Breast epithelium (tissue), 4 donors: ENCODE results near the gene GRIA3. TPM values are rescaled to one million over a fixed set of nuclear protein-coding genes. Genes with fewer than 3 reads are reported as not detected.

Experiments used
- DNase-seq, 2 donors: peaks; one replicate each; pipeline ENCODE4 v3.0.0-alpha.2; 2019; ENCODE audit warnings: low spot score in 2 of 2
- H3K27ac ChIP-seq, 2 donors: fragments of 200-600 bp; sonication (generic) in 1 of 2; one replicate each; pipeline ENCODE4 v1.5.1; 2016 to 2019; ENCODE audit warnings: mild to moderate bottlenecking in 1 of 2
- H3K27me3 ChIP-seq, 2 donors: fragments of 200-600 bp; sonication (generic) in 1 of 2; one replicate each; pipeline versions ENCODE4 v1.5.1 to v1.6.0; 2017 to 2019; ENCODE audit warnings: control low read depth in 1 of 2, mild to moderate bottlenecking in 1 of 2
- H3K36me3 ChIP-seq: fragments of 200-600 bp; one replicate; pipeline ENCODE4 v1.5.1; 2019
- H3K4me1 ChIP-seq, 2 donors: fragments of 200-600 bp; sonication (generic); one replicate each; pipeline ENCODE4 v1.5.1; 2016 to 2019; ENCODE audit warnings: control low read depth in 1 of 2
- H3K4me3 ChIP-seq, 3 donors: fragments of 200-600 bp; sonication (generic); 1 replicate in 2 of 3; 2 replicates in 1 of 3; pipeline ENCODE4 v1.5.1; 2016 to 2019; ENCODE audit warnings: mild to moderate bottlenecking in 3 of 3, moderate library complexity in 2 of 3
- H3K9me3 ChIP-seq, 2 donors: fragments of 200-600 bp; sonication (generic) in 1 of 2; one replicate each; pipeline ENCODE4 v1.5.1; 2016 to 2019; ENCODE audit warnings: control low read depth in 1 of 2
- POLR2A ChIP-seq: fragments of 450-650 bp; IDR thresholded peaks from one replicate; pipeline ENCODE4 v1.6.1; 2016; ENCODE audit warnings: antibody characterized with exemption, mild to moderate bottlenecking, moderate library complexity
- POLR2AphosphoS5 ChIP-seq, 3 donors: sonication (generic); formaldehyde crosslinking; IDR thresholded peaks; one replicate each; pipeline ENCODE4 v1.6.1; 2017; ENCODE audit warnings: antibody characterized with exemption in 3 of 3
- intact Hi-C: fragments of 100-400 bp; cut with DNase I; formaldehyde crosslinking; loops from one replicate; pipeline ENCODE4 v1.15.1; 2023; ENCODE audit warnings: low total_unique reads
- total RNA-seq, 3 donors: library from RNA; depleted of rRNA; stranded (reverse); fragments of >200 nt; gene quantifications; one replicate each; pipeline ENCODE4 v1.1.0, GENCODE V29; 2016
- TF ChIP-seq, protein P1 (sequence below), 3 donors: fragments of 450-650 bp; IDR thresholded peaks; one replicate each; pipeline ENCODE4 v1.5.1; 2016 to 2017; ENCODE audit warnings: antibody characterized with exemption in 3 of 3, mild to moderate bottlenecking in 3 of 3, moderate library complexity in 3 of 3

GRIA3 gene
- total RNA-seq, 3 donors from 2014 or later, result 0.98 to 2.6 (median 1.9) TPM

GRCh38 chrX:123464709-123465108 lies 280.6 kb downstream of the GRIA3 start:
- DNase-seq, result no peak

DNA sequence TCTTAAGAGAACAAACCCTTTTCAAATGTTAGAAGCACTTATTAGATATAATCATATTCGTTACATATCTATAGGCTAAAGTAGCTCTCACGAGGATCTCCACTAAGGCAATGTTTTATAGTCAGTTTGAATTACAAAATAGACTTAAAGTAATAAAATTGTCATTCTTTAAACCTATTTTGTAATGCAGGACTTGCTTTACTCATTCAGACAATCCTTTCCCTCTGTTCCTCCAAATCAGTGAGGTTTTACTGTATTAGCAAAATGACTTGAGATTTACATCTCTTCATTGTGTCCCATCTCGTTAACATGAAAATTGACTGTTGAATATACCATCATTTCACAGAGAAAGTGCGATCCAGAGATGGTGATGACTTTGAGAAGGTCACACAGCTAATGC lies 284.4 kb downstream of the GRIA3 start:
- no peak for DNase-seq
- no peak for TF ChIP-seq POLR2AphosphoS5 (IDR thresholded peaks at IDR 0.05)
- TF ChIP-seq POLR2A, result no peak
- TF ChIP-seq, protein P1, sequence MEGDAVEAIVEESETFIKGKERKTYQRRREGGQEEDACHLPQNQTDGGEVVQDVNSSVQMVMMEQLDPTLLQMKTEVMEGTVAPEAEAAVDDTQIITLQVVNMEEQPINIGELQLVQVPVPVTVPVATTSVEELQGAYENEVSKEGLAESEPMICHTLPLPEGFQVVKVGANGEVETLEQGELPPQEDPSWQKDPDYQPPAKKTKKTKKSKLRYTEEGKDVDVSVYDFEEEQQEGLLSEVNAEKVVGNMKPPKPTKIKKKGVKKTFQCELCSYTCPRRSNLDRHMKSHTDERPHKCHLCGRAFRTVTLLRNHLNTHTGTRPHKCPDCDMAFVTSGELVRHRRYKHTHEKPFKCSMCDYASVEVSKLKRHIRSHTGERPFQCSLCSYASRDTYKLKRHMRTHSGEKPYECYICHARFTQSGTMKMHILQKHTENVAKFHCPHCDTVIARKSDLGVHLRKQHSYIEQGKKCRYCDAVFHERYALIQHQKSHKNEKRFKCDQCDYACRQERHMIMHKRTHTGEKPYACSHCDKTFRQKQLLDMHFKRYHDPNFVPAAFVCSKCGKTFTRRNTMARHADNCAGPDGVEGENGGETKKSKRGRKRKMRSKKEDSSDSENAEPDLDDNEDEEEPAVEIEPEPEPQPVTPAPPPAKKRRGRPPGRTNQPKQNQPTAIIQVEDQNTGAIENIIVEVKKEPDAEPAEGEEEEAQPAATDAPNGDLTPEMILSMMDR (IDR thresholded peaks at IDR 0.05), result no peak
- intact Hi-C loops, result no loop called here
- no peaks in the 10 kb centered on the region for H3K4me1 ChIP-seq
- H3K27ac ChIP-seq, result no peak overlapping the region
- no peaks in the 10 kb centered on the region for H3K36me3 ChIP-seq
- H3K4me3 ChIP-seq, result no peak overlapping the region
- no peaks in the 10 kb centered on the region for H3K9me3 ChIP-seq
- no peaks in the 10 kb centered on the region for H3K27me3 ChIP-seq

More at GRCh38 chrX:123464709-123465108, 280.6 kb downstream of the GRIA3 start:
- intact Hi-C loops, result no loop called here
- Histone ChIP-seq H3K4me3 (no peak overlapping the region), H3K36me3 (no peaks in the 10 kb centered on the region), H3K27me3 (no peaks in the 10 kb centered on the region), H3K9me3 (no peaks in the 10 kb centered on the region), H3K4me1 (no peaks in the 10 kb centered on the region), H3K27ac (no peak overlapping the region)
- TF ChIP-seq POLR2A (no peak), POLR2AphosphoS5 (IDR thresholded peaks at IDR 0.05) (no peak)
- TF ChIP-seq, protein P1 (IDR thresholded peaks at IDR 0.05), result no peak

DNA sequence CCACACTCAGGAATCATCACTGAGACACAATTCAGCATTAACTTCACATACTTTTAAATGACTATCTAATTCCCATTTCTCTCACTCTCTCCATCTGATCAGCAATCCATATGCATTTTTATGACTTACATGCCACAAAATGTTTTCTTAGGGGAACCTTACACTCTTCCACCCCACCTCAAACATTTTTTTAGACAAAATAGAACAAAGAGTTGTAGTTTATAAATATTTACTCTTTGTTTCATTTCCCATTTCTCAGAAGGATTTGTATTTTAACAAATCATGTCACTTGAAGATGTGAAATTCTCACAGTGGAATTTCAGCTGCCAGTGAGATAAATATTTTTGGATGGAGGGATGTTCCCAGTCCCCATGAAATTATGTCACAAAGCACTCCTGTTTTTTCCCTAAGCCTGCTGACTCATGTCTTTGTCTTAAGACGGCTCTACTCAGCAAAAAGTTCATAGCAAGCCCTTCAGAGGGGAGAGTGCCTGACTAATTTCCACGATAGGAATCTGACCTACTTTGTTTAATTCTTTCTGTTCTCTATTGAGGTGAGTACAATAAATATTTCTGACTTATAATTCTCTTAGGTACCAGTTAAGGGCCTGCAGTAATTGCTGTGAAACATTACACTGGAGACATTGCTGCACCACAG lies 291.1 kb downstream of the GRIA3 start:
- Histone ChIP-seq H3K9me3 (no peaks in the 10 kb centered on the region), H3K27me3 (no peaks in the 10 kb centered on the region), H3K4me1 (no peaks in the 10 kb centered on the region), H3K36me3 (no peaks in the 10 kb centered on the region), H3K4me3 (no peak overlapping the region), H3K27ac (no peak overlapping the region)
- no peak for DNase-seq
- intact Hi-C loops, result no loop called here
- no peak for TF ChIP-seq POLR2AphosphoS5 (IDR thresholded peaks at IDR 0.05)
- TF ChIP-seq, protein P1 (IDR thresholded peaks at IDR 0.05), result no peak
- no peak for TF ChIP-seq POLR2A

DNA sequence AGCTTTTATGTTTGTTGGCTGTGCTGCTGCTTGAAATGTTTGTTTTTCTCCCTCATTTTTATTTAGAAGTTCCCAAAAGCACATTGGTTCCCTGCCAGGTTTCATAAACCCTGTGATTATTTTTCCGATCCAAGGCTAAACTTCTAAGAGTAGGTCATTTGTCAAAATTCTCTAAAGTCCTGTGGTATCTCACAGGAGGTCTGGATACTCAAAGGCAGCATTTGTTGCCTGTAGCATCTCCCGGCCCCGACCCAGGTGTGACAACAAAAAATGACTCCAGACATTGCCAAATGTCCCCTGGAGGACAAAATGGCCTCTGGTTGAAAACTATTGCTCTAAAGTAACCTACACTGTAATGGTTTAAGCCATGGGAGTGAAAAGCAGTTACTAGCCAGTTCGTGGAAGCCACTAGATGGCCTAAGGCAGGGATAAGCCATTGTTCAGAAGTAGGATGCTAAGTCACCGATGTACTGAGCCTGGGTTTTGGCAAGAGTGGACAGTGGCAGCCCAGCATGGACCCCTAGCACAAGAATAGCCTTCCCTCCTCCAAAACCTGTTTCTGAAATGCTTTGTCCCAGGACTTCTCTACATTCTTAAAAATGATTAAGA lies 292.6 kb downstream of the GRIA3 start:
- no peak for TF ChIP-seq POLR2A
- Histone ChIP-seq H3K4me3 (no peak overlapping the region), H3K9me3 (no peaks in the 10 kb centered on the region), H3K27ac (no peak overlapping the region), H3K27me3 (no peaks in the 10 kb centered on the region), H3K4me1 (no peaks in the 10 kb centered on the region), H3K36me3 (no peaks in the 10 kb centered on the region)
- intact Hi-C loops, result no loop called here
- DNase-seq, result no peak

GRCh38 chrX:123477673-123478072 lies 293.6 kb downstream of the GRIA3 start:
- H3K27ac ChIP-seq, result no peak overlapping the region
- H3K27me3 ChIP-seq, result no peaks in the 10 kb centered on the region
- no peaks in the 10 kb centered on the region for H3K4me1 ChIP-seq
- no peak for TF ChIP-seq POLR2AphosphoS5 (IDR thresholded peaks at IDR 0.05)
- TF ChIP-seq POLR2A, result no peak
- TF ChIP-seq, protein P1 (IDR thresholded peaks at IDR 0.05), result no peak
- DNase-seq, result no peak
- no peaks in the 10 kb centered on the region for H3K9me3 ChIP-seq
- H3K4me3 ChIP-seq, result no peak overlapping the region
- H3K36me3 ChIP-seq, result no peaks in the 10 kb centered on the region
- intact Hi-C loops, result no loop called here
